ENCODE measurements around the gene GBGT1.

Gene GBGT1

DNA sequence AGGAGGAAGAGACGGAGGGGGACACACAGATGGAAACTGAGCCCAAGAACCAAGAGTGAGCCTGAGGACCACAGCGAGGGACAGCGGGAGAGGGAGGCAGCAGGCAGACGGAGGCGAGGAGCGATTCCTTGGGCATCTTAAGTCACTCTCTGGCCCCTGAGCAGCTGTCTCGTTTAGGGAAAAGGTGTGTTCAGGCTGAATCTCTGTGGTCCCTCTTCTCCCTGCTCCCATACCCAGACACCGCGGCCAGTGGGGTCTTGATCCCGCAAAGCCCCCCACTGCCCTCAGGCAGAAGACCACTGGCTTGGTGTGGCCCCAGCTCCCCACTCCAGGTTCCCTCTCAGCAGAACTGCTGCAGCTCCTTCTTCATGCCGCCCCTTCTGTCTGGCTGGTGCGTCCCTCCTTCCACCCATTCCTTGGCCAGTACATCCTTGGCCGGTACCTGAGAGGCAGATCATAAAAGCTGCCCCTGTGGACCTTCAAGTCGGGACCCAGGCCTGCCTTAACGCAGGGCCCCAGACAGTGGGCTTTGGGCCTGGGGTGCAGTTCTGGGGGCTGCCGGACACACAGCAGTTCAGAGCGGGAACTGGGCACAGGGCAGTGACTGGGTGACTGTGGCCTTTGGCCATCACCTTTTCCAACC, 36.9 kb downstream of the GBGT1 start:
- H3F3A ChIP-seq (ENCODE audit: insufficient read depth, low read length): no peaks in the 10 kb centered on the region
- TF ChIP-seq CTCF (IDR thresholded peaks at IDR 0.05; ENCODE audit: low read length) (no peak), EZH2 (IDR thresholded peaks at IDR 0.05; ENCODE audit: borderline replicate concordance, low read length) (no peak)
- no peak overlapping the region for H2AFZ ChIP-seq (ENCODE audit: low read length)
- no peaks in the 10 kb centered on the region for H4K20me1 ChIP-seq (ENCODE audit: insufficient read depth, low read length)
- no peak overlapping the region for H3K27ac ChIP-seq (ENCODE audit: low read depth, low read length, poor library complexity, severe bottlenecking)
- no peaks in the 10 kb centered on the region; the same call in 1 of the 2 replicates for H3K36me3 ChIP-seq (ENCODE audit: insufficient read depth, low read length)
- H3K4me3 ChIP-seq (ENCODE audit: low read depth, low read length, poor library complexity, severe bottlenecking): no peak overlapping the region
- no peaks in the 10 kb centered on the region; the same call in 1 of the 2 replicates for H3K27me3 ChIP-seq (ENCODE audit: insufficient read depth, low read length)
- no peaks in the 10 kb centered on the region for H3K9me3 ChIP-seq (ENCODE audit: low read length)
- H3K9me2 ChIP-seq (ENCODE audit: low read depth, low read length): no peaks in the 10 kb centered on the region
- H3K79me2 ChIP-seq (ENCODE audit: insufficient read depth, low read length): no peaks in the 10 kb centered on the region
- no peak overlapping the region for H3K9ac ChIP-seq (ENCODE audit: low read length)
- peaks cover 15% of the 10 kb centered on the region for H3K4me1 ChIP-seq (ENCODE audit: insufficient read depth, low read length, severe bottlenecking)
- H3K4me2 ChIP-seq (ENCODE audit: low read length): no peak overlapping the region; the same call in 1 of the 2 replicates

- H3K79me2 ChIP-seq (ENCODE audit: insufficient read depth, low read length): no peaks in the 10 kb centered on the region
- H3K27me3 ChIP-seq (ENCODE audit: insufficient read depth, low read length): no peaks in the 10 kb centered on the region; the same call in 1 of the 2 replicates
- no peak overlapping the region for H3K9ac ChIP-seq (ENCODE audit: low read length)
- H2AFZ ChIP-seq (ENCODE audit: low read length): no peak overlapping the region
- peaks cover 22% of the 10 kb centered on the region for H3K4me1 ChIP-seq (ENCODE audit: insufficient read depth, low read length, severe bottlenecking)
- H3K4me2 ChIP-seq (ENCODE audit: low read length): no peak overlapping the region; the same call in 1 of the 2 replicates
- H3K9me2 ChIP-seq (ENCODE audit: low read depth, low read length): no peaks in the 10 kb centered on the region
- H3K4me3 ChIP-seq (ENCODE audit: low read depth, low read length, poor library complexity, severe bottlenecking): no peak overlapping the region
- no peaks in the 10 kb centered on the region for H4K20me1 ChIP-seq (ENCODE audit: insufficient read depth, low read length)
- H3K9me3 ChIP-seq (ENCODE audit: low read length): no peaks in the 10 kb centered on the region
- H3K36me3 ChIP-seq (ENCODE audit: insufficient read depth, low read length): no peaks in the 10 kb centered on the region; the same call in 1 of the 2 replicates
- H3F3A ChIP-seq (ENCODE audit: insufficient read depth, low read length): no peaks in the 10 kb centered on the region
- H3K27ac ChIP-seq (ENCODE audit: low read depth, low read length, poor library complexity, severe bottlenecking): no peak overlapping the region
- no peak for TF ChIP-seq CTCF (IDR thresholded peaks at IDR 0.05; ENCODE audit: low read length)
- TF ChIP-seq EZH2 (IDR thresholded peaks at IDR 0.05; ENCODE audit: borderline replicate concordance, low read length): no peak
Observed at GRCh38 chr9:133125941-133126696, 37.6 kb downstream of the GBGT1 start.

GRCh38 chr9:133124907-133125275, 38.8 kb downstream of the GBGT1 start:
- H3K27ac ChIP-seq (ENCODE audit: low read depth, low read length, poor library complexity, severe bottlenecking): no peak overlapping the region
- H3K9ac ChIP-seq (ENCODE audit: low read length): no peak overlapping the region
- no peaks in the 10 kb centered on the region for H3K79me2 ChIP-seq (ENCODE audit: insufficient read depth, low read length)
- TF ChIP-seq EZH2 (IDR thresholded peaks at IDR 0.05; ENCODE audit: borderline replicate concordance, low read length) (no peak), CTCF (IDR thresholded peaks at IDR 0.05; ENCODE audit: low read length) (no peak)
- no peaks in the 10 kb centered on the region for H3K9me3 ChIP-seq (ENCODE audit: low read length)
- H2AFZ ChIP-seq (ENCODE audit: low read length): no peak overlapping the region
- H3K27me3 ChIP-seq (ENCODE audit: insufficient read depth, low read length): no peaks in the 10 kb centered on the region; the same call in 1 of the 2 replicates
- H4K20me1 ChIP-seq (ENCODE audit: insufficient read depth, low read length): no peaks in the 10 kb centered on the region
- no peaks in the 10 kb centered on the region for H3F3A ChIP-seq (ENCODE audit: insufficient read depth, low read length)
- H3K9me2 ChIP-seq (ENCODE audit: low read depth, low read length): no peaks in the 10 kb centered on the region
- no peaks in the 10 kb centered on the region; the same call in 1 of the 2 replicates for H3K36me3 ChIP-seq (ENCODE audit: insufficient read depth, low read length)
- peaks cover 27% of the 10 kb centered on the region for H3K4me1 ChIP-seq (ENCODE audit: insufficient read depth, low read length, severe bottlenecking)
- H3K4me2 ChIP-seq (ENCODE audit: low read length): no peak overlapping the region
- H3K4me3 ChIP-seq (ENCODE audit: low read depth, low read length, poor library complexity, severe bottlenecking): no peak overlapping the region

All from OCI-LY1 (cell line).